ENCODE results near the gene MPRIP.

- TF ChIP-seq CTCF (IDR thresholded peaks at IDR 0.05) = no peak
- no peak for TF ChIP-seq POLR2A (IDR thresholded peaks at IDR 0.05)
- no peak for TF ChIP-seq EP300 (IDR thresholded peaks at IDR 0.05)
- TF ChIP-seq POLR2AphosphoS5 (IDR thresholded peaks at IDR 0.05) = no peak
These were observed 99.0 kb downstream of the MPRIP start for GRCh38 chr17:17141279-17141678.
